Trophoblast cell (in vitro differentiated cells and primary cell): Measurements from ENCODE around the gene FES.

ENCODE experiments used
- DNase-seq, 2 donors: peaks; one replicate each; pipeline ENCODE4 v3.0.0-alpha.2; 2016
- H2AFZ ChIP-seq: 2 replicates; pipeline ENCODE4 v1.6.1; 2013; ENCODE audit warnings: low read length, moderate library complexity, mild to moderate bottlenecking; ENCODE audit not compliant: insufficient read depth, poor library complexity
- H2AK5ac ChIP-seq: 2 replicates; pipeline ENCODE4 v1.6.1; 2013; ENCODE audit warnings: mild to moderate bottlenecking, low read length
- H2BK120ac ChIP-seq: 2 replicates; pipeline ENCODE4 v1.6.1; 2013; ENCODE audit warnings: low read length, mild to moderate bottlenecking, moderate library complexity; ENCODE audit not compliant: insufficient read depth, poor library complexity
- H2BK12ac ChIP-seq: 2 replicates; pipeline ENCODE4 v1.6.1; 2013; ENCODE audit warnings: mild to moderate bottlenecking, low read length, moderate library complexity
- H2BK5ac ChIP-seq: 2 replicates; pipeline ENCODE4 v1.6.1; 2013; ENCODE audit warnings: low read length, low read depth, moderate library complexity, mild to moderate bottlenecking; ENCODE audit not compliant: poor library complexity
- H3K14ac ChIP-seq: 2 replicates; pipeline ENCODE4 v1.6.1; 2013; ENCODE audit warnings: mild to moderate bottlenecking, low read length
- H3K18ac ChIP-seq: 2 replicates; pipeline ENCODE4 v1.6.1; 2013; ENCODE audit warnings: mild to moderate bottlenecking, low read length
- H3K23ac ChIP-seq: 2 replicates; pipeline ENCODE4 v1.6.1; 2013; ENCODE audit warnings: low read length
- H3K27ac ChIP-seq: 2 replicates; pipeline ENCODE4 v1.5.1; 2013; ENCODE audit warnings: low read depth, mild to moderate bottlenecking, inconsistent platforms, low read length, moderate library complexity
- H3K27me3 ChIP-seq: 2 replicates; pipeline ENCODE4 v1.6.1; 2013; ENCODE audit warnings: inconsistent platforms, mild to moderate bottlenecking, low read length, moderate library complexity; ENCODE audit not compliant: insufficient read depth
- H3K36me3 ChIP-seq, 2 experiments: 1 replicate in 1 of 2; 2 replicates in 1 of 2; pipeline ENCODE4 v1.6.1; 2013; ENCODE audit warnings: low read length in 2 of 2, mild to moderate bottlenecking in 2 of 2, moderate library complexity in 1 of 2; ENCODE audit not compliant: insufficient read depth in 2 of 2, control insufficient read depth in 1 of 2
- H3K4ac ChIP-seq: 2 replicates; pipeline ENCODE4 v1.6.1; 2013; ENCODE audit warnings: low read depth, mild to moderate bottlenecking, low read length, moderate library complexity
- H3K4me1 ChIP-seq, 2 experiments: 1 replicate in 1 of 2; 2 replicates in 1 of 2; pipeline ENCODE4 v1.6.1; 2013; ENCODE audit warnings: low read length in 2 of 2, mild to moderate bottlenecking in 2 of 2, moderate library complexity in 1 of 2; ENCODE audit not compliant: insufficient read depth in 2 of 2, control insufficient read depth in 1 of 2
- H3K4me2 ChIP-seq: 2 replicates; pipeline ENCODE4 v1.6.1; 2013; ENCODE audit warnings: inconsistent platforms, mild to moderate bottlenecking, low read length, moderate library complexity
- H3K4me3 ChIP-seq: 2 replicates; pipeline ENCODE4 v1.5.1; 2013; ENCODE audit warnings: mild to moderate bottlenecking, low read depth, low read length, inconsistent platforms
- H3K79me1 ChIP-seq: one replicate; pipeline ENCODE4 v1.6.1; 2013; ENCODE audit warnings: low read length
- H3K79me2 ChIP-seq: 2 replicates; pipeline ENCODE4 v1.6.1; 2013; ENCODE audit warnings: low read length, mild to moderate bottlenecking; ENCODE audit not compliant: control insufficient read depth, insufficient read depth, poor library complexity
- H3K9ac ChIP-seq: 2 replicates; pipeline ENCODE4 v1.6.1; 2013; ENCODE audit warnings: mild to moderate bottlenecking, low read length
- H3K9me3 ChIP-seq: 2 replicates; pipeline ENCODE4 v1.6.1; 2013; ENCODE audit warnings: low read depth, mild to moderate bottlenecking, control low read depth, inconsistent platforms, low read length; ENCODE audit not compliant: insufficient read depth
- H4K12ac ChIP-seq: 2 replicates; pipeline ENCODE4 v1.6.1; 2013; ENCODE audit warnings: low read depth, mild to moderate bottlenecking, low read length, moderate library complexity
- H4K8ac ChIP-seq: 2 replicates; pipeline ENCODE4 v1.6.1; 2013; ENCODE audit warnings: low read depth, mild to moderate bottlenecking, low read length, moderate library complexity
- H4K91ac ChIP-seq: one replicate; pipeline ENCODE4 v1.6.1; 2013; ENCODE audit warnings: low read depth, mild to moderate bottlenecking, low read length, moderate library complexity
- WGBS: extraction: QIAGEN DNeasy Blood & Tissue Kit; methylation state at CpG from one replicate; pipeline ENCODE4 v1.1.7; 2013; ENCODE audit warnings: missing lambda C conversion rate; ENCODE audit not compliant: insufficient read length, insufficient coverage; ENCODE audit errors: extremely low coverage; 5-methylcytosine and 5-hydroxymethylcytosine counted together

Gene FES

GRCh38 chr15:90862487-90862886 is 21.8 kb upstream of the FES start:
- Histone ChIP-seq H3K4me3 (no peak overlapping the region), H3K4me2 (no peak overlapping the region), H2BK12ac (peak overlapping the region; percentile 51), H3K4ac (no peak overlapping the region), H4K8ac (no peak overlapping the region), H2AFZ (no peak overlapping the region), H3K27me3 (no peaks in the 10 kb centered on the region), H3K27ac (no peak overlapping the region), H3K14ac (no peak overlapping the region), H3K9me3 (no peaks in the 10 kb centered on the region), H3K79me1 (peaks cover 8% of the 10 kb centered on the region), H2AK5ac (no peak overlapping the region), H2BK120ac (no peak overlapping the region), H3K18ac (no peak overlapping the region), H2BK5ac (no peak overlapping the region), H3K9ac (no peak overlapping the region), H4K91ac (no peak overlapping the region), H3K4me1 (peaks cover 11 to 15% of the 10 kb centered on the region in 2 experiments), H4K12ac (no peak overlapping the region), H3K79me2 (no peaks in the 10 kb centered on the region), H3K23ac (no peak overlapping the region), H3K36me3 (no peaks in the 10 kb centered on the region)
- DNase-seq, result no peak
- no CpG with 5 or more reads among the region's 6 CpGs for WGBS

- WGBS, result no CpG with 5 or more reads among the region's 5 CpGs
Observed at GRCh38 chr15:90862964-90863778, 21.1 kb upstream of the FES start.

GRCh38 chr15:90863987-90864386 is 20.3 kb upstream of the FES start:
- no CpG with 5 or more reads among the region's 4 CpGs for WGBS
- Histone ChIP-seq H2AK5ac (no peak overlapping the region), H2AFZ (no peak overlapping the region), H3K4ac (no peak overlapping the region), H3K27me3 (no peaks in the 10 kb centered on the region), H3K9me3 (peaks cover 2% of the 10 kb centered on the region), H3K79me2 (no peaks in the 10 kb centered on the region), H2BK5ac (no peak overlapping the region), H3K79me1 (peaks cover 16% of the 10 kb centered on the region), H2BK120ac (no peak overlapping the region), H3K9ac (no peak overlapping the region), H3K27ac (no peak overlapping the region), H4K91ac (no peak overlapping the region), H3K4me3 (no peak overlapping the region), H3K36me3 (no peaks in the 10 kb centered on the region), H2BK12ac (no peak overlapping the region), H3K14ac (no peak overlapping the region), H3K4me1 (peaks cover 22 to 26% of the 10 kb centered on the region in 2 experiments), H3K18ac (no peak overlapping the region), H4K8ac (no peak overlapping the region), H3K4me2 (no peak overlapping the region), H3K23ac (no peak overlapping the region), H4K12ac (no peak overlapping the region)
- no peak for DNase-seq

More at GRCh38 chr15:90862964-90863778, 21.1 kb upstream of the FES start:
- no peaks in the 10 kb centered on the region for H3K27me3 ChIP-seq
- H3K4me3 ChIP-seq, result no peak overlapping the region
- no peak overlapping the region for H4K91ac ChIP-seq
- no peak overlapping the region for H4K8ac ChIP-seq
- H3K9me3 ChIP-seq, result peaks cover 2% of the 10 kb centered on the region
- no peak overlapping the region for H3K14ac ChIP-seq
- peak overlapping the region; percentile 78 for H2AK5ac ChIP-seq
- H3K4me1 ChIP-seq, result peaks cover 15 to 19% of the 10 kb centered on the region in 2 experiments
- no peak overlapping the region for H4K12ac ChIP-seq
- H3K18ac ChIP-seq, result no peak overlapping the region
- no peak overlapping the region for H3K23ac ChIP-seq
- H3K9ac ChIP-seq, result no peak overlapping the region
- no peaks in the 10 kb centered on the region for H3K36me3 ChIP-seq
- H2BK12ac ChIP-seq, result peak overlapping the region; percentile 51
- no peak for DNase-seq
- no peak overlapping the region for H3K4ac ChIP-seq
- H3K27ac ChIP-seq, result no peak overlapping the region
- no peak overlapping the region for H2BK5ac ChIP-seq
- H3K79me1 ChIP-seq, result peaks cover 11% of the 10 kb centered on the region
- no peaks in the 10 kb centered on the region for H3K79me2 ChIP-seq
- no peak overlapping the region for H2BK120ac ChIP-seq
- H3K4me2 ChIP-seq, result no peak overlapping the region
- H2AFZ ChIP-seq, result no peak overlapping the region

GRCh38 chr15:90864507-90864906 is 19.8 kb upstream of the FES start:
- Histone ChIP-seq H2BK5ac (no peak overlapping the region), H3K4me2 (no peak overlapping the region), H3K4me1 (peaks cover 22 to 24% of the 10 kb centered on the region in 2 experiments), H3K79me2 (no peaks in the 10 kb centered on the region), H3K4ac (peak overlapping the region; percentile 23), H3K79me1 (peaks cover 21% of the 10 kb centered on the region), H3K4me3 (no peak overlapping the region), H3K9ac (no peak overlapping the region), H4K91ac (no peak overlapping the region), H2BK120ac (no peak overlapping the region), H3K18ac (no peak overlapping the region), H2AK5ac (no peak overlapping the region), H4K12ac (no peak overlapping the region), H3K36me3 (no peaks in the 10 kb centered on the region), H2AFZ (no peak overlapping the region), H3K9me3 (peaks cover 2% of the 10 kb centered on the region), H3K27me3 (no peaks in the 10 kb centered on the region), H2BK12ac (no peak overlapping the region), H3K23ac (no peak overlapping the region), H4K8ac (no peak overlapping the region), H3K27ac (no peak overlapping the region), H3K14ac (no peak overlapping the region)
- WGBS, result no CpG with 5 or more reads among the region's 10 CpGs
- DNase-seq, result peak in 1 of 2 donors; percentile 36
